Activated CD4-positive, alpha-beta T cell treated with anti-CD3 and anti-CD28 coated beads, Interleukin-2, amount 50 U/mL, for 4 hours (primary cell): ENCODE measurements around the gene NT5C.
"Not testable (repeated sequence)": the region's sequence is repeated elsewhere in the genome, so short reads cannot be mapped to it uniquely, and the experiment has no call there.

ENCODE experiments used
- DNase-seq, 2 experiments: peaks; one replicate each; pipeline ENCODE4 v3.0.0-alpha.2; 2020

The NT5C gene

GRCh38 chr17:75142236-75142971, 10.9 kb upstream of the NT5C start:
- no peak for DNase-seq

GRCh38 chr17:75138519-75138918, 7.0 kb upstream of the NT5C start:
- no peak for DNase-seq

- not testable (repeated sequence) for DNase-seq
These were observed 6.2 kb upstream of the NT5C start for GRCh38 chr17:75137762-75138161.

GRCh38 chr17:75135946-75136345, 4.4 kb upstream of the NT5C start:
- no peak for DNase-seq

- no peak for DNase-seq
These were observed 3.9 kb upstream of the NT5C start for GRCh38 chr17:75135452-75135851.

GRCh38 chr17:75133607-75134347, 2.2 kb upstream of the NT5C start:
- not testable (repeated sequence) for DNase-seq

- no peak for DNase-seq
These were observed 1.5 kb upstream of the NT5C start for GRCh38 chr17:75133001-75133400.

GRCh38 chr17:75132018-75133000, 767 bp upstream of the NT5C start:
- DNase-seq = not testable (repeated sequence)

GRCh38 chr17:75130632-75131277, 787 bp downstream of the NT5C start:
- peak; percentile 33 to 37 for DNase-seq

GRCh38 chr17:75130059-75130631, 1.4 kb downstream of the NT5C start:
- DNase-seq = no peak

- no peak for DNase-seq
These were observed 2.0 kb downstream of the NT5C start for GRCh38 chr17:75129576-75129975.

- DNase-seq = no peak
These were observed 2.6 kb downstream of the NT5C start for GRCh38 chr17:75128694-75129505.

GRCh38 chr17:75127936-75128335, 3.6 kb downstream of the NT5C start:
- DNase-seq = not testable (repeated sequence)

GRCh38 chr17:75126954-75127353, 4.6 kb downstream of the NT5C start:
- DNase-seq = no peak

- DNase-seq = no peak
These were observed 5.6 kb downstream of the NT5C start for GRCh38 chr17:75125984-75126383.

- DNase-seq = no peak
These were observed 6.8 kb downstream of the NT5C start for GRCh38 chr17:75124819-75125162.

- peak; percentile 71 for DNase-seq
These were observed 7.3 kb downstream of the NT5C start for GRCh38 chr17:75124041-75124818.

GRCh38 chr17:75118307-75118706, 13.2 kb downstream of the NT5C start:
- no peak for DNase-seq

- no peak for DNase-seq
These were observed 14.8 kb downstream of the NT5C start for GRCh38 chr17:75116737-75117136.

GRCh38 chr17:75115555-75115954, 16.0 kb downstream of the NT5C start:
- DNase-seq = no peak
